Measurements from ENCODE around the gene PLET1.

Gene PLET1

GRCh38 chr11:112237451-112237850 lies 23.2 kb downstream of the PLET1 start:
- DNase-seq = no peak

DNA sequence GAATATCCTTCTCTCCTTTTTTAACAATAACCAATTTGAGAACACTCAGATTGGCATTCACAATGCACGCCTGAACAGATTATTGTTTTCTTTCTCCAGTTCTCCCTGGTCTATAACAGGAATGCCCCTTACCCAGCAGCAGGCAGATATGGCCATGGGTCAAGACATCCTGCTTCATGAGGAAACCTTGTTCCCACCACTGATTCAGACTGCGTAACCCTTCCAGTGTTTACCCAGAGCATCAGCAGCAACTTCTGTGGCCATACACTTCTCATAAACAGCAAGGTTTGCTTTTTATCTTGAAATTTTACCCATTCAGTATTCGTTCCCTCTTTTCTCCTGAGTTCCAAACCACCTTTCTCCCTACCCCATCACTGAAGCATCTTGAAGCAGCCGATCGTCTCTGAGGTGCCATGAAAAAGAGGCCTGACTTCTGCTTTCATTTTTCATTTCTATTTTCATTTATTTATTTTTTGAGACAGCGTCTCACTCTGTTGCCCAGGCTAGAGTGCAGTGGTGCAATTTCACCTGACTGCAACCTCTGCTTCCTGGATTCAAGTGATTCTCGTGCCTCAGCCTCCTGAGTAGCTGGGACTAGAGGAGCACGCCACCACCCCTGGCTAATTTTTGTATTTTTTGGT lies 24.8 kb downstream of the PLET1 start:
- DNase-seq = no peak

DNA sequence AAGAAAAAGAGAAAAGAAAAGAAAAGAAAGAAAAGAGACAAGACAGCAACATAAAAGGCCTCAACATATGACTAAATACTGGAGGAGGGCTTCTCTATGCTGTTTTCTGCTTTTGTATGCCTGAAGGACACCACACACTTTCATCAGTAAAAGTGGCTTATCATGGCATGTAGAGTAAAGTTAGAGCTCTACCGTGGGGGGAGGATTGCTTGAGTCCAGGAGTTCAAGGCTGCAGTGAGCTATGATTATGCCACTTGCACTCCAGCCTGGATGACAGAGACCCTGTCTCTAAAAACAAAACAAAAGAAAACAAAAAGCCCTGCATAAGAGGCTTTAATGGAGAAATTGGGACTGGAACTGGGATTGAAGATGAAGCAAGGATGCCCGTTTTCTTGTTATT lies 28.7 kb downstream of the PLET1 start:
- no peak for DNase-seq

DNA sequence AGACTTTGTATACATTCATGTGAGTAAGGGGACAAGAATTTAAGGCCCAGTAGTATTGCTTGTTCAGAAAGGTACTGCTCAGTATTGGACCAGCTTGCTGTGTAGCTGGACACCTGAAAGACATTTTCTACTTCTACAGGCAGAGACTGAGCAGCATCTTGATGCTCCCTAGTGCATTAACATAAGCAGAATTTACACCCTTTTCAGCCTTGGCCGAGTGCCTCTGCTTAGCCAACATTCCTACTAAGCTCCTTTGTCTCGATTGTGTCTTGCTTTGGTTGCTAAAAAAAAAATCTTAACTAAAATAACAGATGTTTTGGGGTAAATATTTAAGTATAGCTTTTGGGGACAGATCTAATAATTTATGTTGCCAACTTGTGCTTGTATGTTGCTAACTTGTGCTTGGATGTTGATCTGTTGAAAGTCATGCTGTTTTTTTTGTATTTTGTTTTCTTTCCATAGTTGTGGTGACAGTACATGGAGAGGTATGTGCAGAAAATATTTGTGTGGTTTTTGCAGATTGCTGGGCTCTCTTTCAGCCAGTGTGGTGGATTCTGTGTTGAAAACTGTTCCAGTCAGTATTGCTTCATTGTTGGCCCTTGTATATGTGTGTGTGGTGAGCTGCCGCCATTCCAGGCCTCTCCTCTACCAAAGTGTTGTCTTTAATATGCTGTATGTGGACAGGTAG lies 30.8 kb downstream of the PLET1 start:
- DNase-seq = no peak

GRCh38 chr11:112229159-112229558 lies 31.5 kb downstream of the PLET1 start:
- no peak for DNase-seq

DNA sequence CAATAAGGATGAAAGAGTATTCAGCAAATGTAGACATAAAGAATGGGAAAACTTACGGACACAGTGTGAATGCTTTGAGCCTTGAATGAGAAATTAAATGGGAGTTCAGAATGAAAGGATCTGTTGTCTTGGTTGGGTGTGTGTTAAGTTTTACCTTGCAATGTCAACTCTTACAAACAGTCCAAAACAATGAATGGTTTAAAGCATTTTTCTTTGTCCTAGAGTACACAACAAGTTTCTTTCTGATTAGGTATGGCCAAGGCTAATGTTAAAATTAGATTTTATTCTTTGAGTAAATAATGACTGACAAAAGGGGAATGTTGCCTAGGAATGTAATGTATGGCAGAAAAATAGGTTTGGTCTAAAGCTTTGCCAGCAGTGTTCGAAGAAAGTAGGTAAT lies 32.0 kb downstream of the PLET1 start:
- DNase-seq = no peak

- DNase-seq = no peak
These were observed 33.2 kb downstream of the PLET1 start for GRCh38 chr11:112227471-112227870.

GRCh38 chr11:112226831-112227401 lies 33.7 kb downstream of the PLET1 start:
- peak; percentile 4 for DNase-seq

DNA sequence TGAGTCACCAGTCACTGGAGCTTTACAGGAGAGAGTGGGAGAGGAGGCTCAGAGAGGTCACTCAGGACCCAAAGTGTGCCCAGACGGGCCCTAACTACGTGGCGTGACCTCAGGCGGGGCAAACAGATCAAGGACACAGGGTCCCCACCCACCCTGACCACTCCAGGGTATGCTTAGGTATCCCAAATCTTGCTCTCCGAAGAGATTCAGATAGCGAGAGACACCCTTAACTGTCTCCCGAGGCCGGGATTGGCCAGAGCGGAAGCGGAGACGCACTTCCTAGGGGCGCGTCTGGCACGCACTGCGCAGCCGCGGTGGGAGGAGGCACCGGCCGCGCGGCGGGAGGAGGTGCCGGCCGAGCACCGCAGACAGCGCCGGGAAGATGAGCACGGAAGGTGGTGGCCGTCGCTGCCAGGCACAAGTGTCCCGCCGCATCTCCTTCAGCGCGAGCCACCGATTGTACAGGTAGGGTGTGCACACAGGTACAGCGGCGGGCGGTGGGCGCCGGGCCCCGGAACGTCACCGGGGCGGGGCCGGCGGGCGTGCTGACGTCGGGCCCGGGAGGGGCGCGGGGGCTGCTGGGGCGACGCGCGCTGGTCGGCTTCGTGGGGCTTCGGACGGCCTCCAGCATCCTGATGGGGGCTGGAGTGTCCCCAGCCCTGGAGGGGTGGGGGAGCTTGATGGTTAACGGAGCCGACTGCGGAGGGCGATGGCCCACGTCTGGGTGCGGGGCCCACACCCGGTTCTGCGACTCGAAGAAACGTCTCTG lies 34.4 kb downstream of the PLET1 start, which contains the start of gene PTS:
PTS (plus strand) TSS at position 367 of the 769 bp plus-strand sequence; CDS start at position 383, 16 bp downstream.
- peak; percentile 86 for DNase-seq

GRCh38 chr11:112225753-112226061 lies 35.0 kb downstream of the PLET1 start:
- no peak for DNase-seq

DNA sequence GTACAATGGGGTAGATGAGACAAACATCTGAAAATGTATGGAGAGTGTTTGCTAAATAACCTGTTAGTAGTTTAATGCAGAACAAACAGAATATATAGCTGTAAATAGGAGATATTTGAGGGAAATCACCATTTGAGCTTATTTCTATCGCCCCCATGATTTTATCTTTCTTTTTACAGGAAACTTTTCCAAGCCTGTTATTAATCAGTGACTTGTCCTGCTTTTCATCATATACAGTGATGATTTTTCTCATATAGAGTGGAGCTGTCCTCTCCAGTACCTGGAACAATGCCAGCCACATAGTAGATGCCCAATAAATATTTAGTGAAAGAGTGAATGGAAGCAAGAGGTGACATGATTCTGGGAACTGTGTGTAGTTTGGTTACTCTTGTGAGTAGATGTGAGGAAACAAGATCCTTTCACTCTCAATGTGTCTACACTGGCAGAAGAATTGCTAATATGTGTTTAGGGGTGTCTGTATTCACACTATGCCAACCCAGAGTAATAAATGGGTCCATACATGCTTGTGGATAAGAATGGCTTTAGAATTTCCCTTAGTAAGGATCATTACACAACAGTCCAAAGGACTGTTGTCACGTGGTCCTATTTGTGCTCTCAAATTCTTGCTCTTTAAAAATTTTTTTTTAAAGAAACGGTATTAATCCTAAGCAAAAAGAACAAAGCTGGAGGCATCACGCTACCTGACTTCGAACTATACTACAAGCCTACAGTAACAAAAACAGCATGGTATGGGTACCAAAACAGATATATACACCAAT lies 36.7 kb downstream of the PLET1 start:
- DNase-seq = no peak

DNA sequence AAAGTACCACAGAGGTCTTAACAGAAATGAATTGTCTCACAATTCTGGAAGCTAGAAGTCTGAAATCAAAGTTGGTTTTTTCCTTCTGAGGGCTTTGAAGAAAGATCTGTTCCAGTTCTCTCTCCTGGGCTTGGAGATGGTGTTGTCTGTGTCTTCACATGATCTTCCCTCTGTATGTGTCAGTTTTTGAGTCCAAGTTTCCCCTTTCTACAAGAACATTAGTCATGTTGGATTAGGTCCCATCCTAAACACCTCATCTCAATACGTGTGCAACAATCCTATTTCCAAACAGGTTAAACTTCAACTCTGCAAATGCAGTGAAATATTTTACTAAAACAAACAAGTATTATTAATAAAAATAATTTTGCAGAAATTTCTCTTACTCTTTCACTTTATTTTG lies 37.5 kb downstream of the PLET1 start:
- no peak for DNase-seq

DNA sequence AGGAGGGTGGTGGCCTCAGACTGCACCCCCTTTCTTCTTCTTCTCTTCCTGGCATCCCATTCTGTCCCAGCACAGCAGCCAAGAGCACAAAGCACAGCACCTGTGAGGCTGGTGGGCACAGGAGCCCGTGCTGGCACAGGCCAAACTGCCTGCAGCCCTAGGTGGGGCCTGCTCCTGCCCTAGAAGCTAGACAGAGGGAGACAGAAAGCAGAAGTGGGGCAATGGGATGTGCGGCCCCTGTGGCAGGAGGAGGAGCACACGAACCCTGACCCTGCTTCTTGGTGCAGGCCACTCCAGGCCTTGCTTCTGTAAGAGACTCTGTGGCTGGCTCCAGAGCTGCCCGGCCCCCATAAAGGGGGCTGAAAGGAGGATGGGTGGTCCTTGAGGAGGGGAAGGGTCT lies 38.4 kb downstream of the PLET1 start:
- no peak for DNase-seq

DNA sequence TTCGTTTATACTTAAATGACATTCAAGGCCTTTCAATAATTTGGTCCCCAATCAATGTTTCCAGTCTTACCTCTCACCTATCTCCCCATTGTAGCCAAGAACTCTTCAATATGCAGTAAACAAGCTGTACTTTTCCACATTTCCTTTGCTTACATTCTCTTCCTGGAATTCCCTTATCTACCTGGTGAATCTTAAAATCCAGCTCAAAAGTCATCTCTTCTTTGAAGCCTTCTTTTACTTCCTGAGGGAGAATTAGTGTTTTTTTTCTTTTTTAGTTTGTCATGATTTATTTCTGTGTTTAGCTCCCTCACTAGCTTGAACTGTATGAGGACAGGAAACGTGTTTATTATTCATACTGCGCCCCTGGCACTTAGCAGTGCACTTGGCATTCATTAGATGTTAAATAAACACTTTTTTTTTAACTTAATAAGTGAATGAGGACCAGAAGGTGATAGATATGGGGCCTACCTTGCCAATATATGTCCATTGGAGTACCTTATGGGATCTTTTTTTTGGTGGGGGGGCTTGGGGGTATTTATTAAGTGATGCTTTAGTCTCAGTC lies 39.3 kb downstream of the PLET1 start:
- no peak for DNase-seq

- DNase-seq = peak; percentile 83
These were observed 41.0 kb downstream of the PLET1 start for GRCh38 chr11:112219476-112220232.

- DNase-seq = no peak
These were observed 44.0 kb downstream of the PLET1 start for GRCh38 chr11:112216561-112217105.

DNA sequence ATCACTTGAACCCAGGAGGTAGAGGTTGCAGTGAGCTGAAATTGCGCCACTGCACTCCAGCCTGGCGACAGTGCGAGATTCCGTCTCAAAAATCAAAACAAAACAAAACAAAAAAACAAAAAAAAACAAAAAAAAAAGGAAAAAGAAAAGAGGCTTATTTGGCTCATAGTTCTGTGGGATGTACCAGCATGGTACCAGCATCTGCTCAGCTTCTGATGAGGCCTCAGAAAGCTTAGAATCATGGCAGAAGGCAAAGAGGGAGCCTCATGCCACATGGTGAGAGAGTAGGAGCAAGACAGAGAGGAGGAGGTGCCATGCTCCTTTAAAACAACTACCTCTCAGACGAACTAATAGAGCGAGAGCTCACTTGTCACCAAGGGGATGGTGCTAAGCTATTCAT lies 45.0 kb downstream of the PLET1 start:
- DNase-seq = no peak

GRCh38 chr11:112213753-112214152 lies 46.9 kb downstream of the PLET1 start:
- no peak for DNase-seq

DNA sequence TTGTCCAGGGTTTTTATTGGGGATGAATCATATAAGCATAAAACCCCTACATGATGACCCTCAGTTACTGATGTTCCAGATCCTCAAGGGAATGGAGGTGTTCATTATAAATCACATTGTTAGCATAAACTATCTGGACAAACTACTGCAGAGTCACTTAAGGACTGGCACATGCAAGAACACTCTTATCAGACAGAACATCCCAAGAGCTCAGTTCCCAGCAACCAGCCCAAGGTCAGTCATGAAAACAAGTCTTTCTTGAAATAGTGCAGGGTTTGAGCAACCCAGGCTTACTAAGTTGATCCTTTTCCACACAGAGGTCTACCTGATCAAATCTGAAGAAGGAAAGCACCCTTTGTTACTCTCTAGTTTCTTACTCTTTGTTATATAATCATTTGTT lies 48.0 kb downstream of the PLET1 start:
- DNase-seq = no peak

GRCh38 chr11:112212290-112212689 lies 48.4 kb downstream of the PLET1 start:
- no peak for DNase-seq

GRCh38 chr11:112211536-112211935 lies 49.1 kb downstream of the PLET1 start:
- no peak for DNase-seq

DNA sequence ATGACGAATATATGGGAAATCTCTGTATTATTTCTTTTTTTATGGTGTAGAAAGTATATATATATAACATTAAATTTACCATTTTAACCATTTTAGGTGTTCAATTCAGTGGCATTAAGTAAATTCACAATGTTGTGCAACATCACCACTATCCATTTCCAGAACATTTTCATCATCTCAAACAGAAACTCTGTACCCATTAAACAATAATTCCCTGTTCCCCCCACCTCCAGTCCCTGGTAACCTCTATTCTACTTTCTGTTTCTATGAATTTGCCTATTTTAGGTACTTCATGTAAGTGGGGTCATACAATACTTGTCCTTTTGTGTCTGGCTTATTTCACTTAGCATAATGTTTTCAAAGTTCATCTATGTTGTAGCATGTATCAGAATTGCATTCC lies 49.8 kb downstream of the PLET1 start:
- no peak for DNase-seq
